ENCODE data around the gene MALAT1. TPM values are rescaled to one million over a fixed set of nuclear protein-coding genes. Genes with fewer than 3 reads are reported as not detected.

The MALAT1 gene
- total and polyA plus RNA-seq, 2 of the 13 experiments (the other 11 are each of a cell fraction or from before 2014, with no cell fraction given), result 143 to 1,237 TPM

- H4K20me1 ChIP-seq (ENCODE audit: insufficient read depth, low read length), result no peaks in the 10 kb centered on the region
- ChIA-PET CTCF (ENCODE audit: low intra/inter-chr PET ratio, low total read pairs) (no interaction called here), POLR2A (interaction anchor here (0.9 to 17.5 kb wide), 3 partner anchors 15 to 124 kb away, joined by 3 to 1590 read pairs (median 545); partner anchors contain the start of gene MALAT1)
- no peak for DNase-seq (ENCODE audit: low spot score)
- no peak for FAIRE-seq
- no peaks in the 10 kb centered on the region for H3K9me3 ChIP-seq (ENCODE audit: low read length)
- peaks cover 79% of the 10 kb centered on the region for H3K4me1 ChIP-seq (ENCODE audit: insufficient read depth, low read length)
- WGBS (ENCODE audit: low lambda C conversion rate), result 97% methylated on average over 2 of the region's 2 CpGs
- peaks cover 5% of the 10 kb centered on the region for H3K79me2 ChIP-seq (ENCODE audit: insufficient read depth, low read length)
- intact Hi-C loops (cut with micrococcal nuclease; ENCODE audit: unreplicated experiment), result no loop called here
- TF ChIP-seq ZNF430 (CRISPR knock-in tag; IDR thresholded peaks at IDR 0.05) (no peak), NCOA1 (CRISPR knock-in tag; IDR thresholded peaks at IDR 0.05) (no peak), PAXIP1 (CRISPR knock-in tag; conservative IDR thresholded peaks at IDR 0.05) (no peak), ATF5 (CRISPR knock-in tag; IDR thresholded peaks at IDR 0.05; ENCODE audit: low read depth) (no peak), ZNF337 (CRISPR knock-in tag; IDR thresholded peaks at IDR 0.05; ENCODE audit: borderline replicate concordance, low read depth) (no peak), HMG20A (CRISPR knock-in tag; IDR thresholded peaks at IDR 0.05; ENCODE audit: borderline replicate concordance) (no peak), CSRNP2 (CRISPR knock-in tag; conservative IDR thresholded peaks at IDR 0.05; ENCODE audit: low read depth) (no peak), MBD4 (IDR thresholded peaks at IDR 0.05; ENCODE audit: borderline replicate concordance, low read length) (no peak), GATA4 (IDR thresholded peaks at IDR 0.05; ENCODE audit: borderline replicate concordance, low read depth) (no peak), ARID4A (CRISPR knock-in tag; IDR thresholded peaks at IDR 0.05; ENCODE audit: borderline replicate concordance) (no peak), ZNF460 (CRISPR knock-in tag; IDR thresholded peaks at IDR 0.05; ENCODE audit: borderline replicate concordance) (no peak), HOXA3 (CRISPR knock-in tag; IDR thresholded peaks at IDR 0.05) (no peak)
- ATAC-seq, result no peak
- H3K4me3 ChIP-seq (replicated peaks in 1 of 3; ENCODE audit: insufficient read depth in 1 of 3, low read depth in 2 of 3, low read length in 3 of 3), result no peak overlapping the region
- no TSS peak for BruUV-seq (replicated peaks)
- H3K4me2 ChIP-seq (ENCODE audit: low read depth, low read length), result no peak overlapping the region
- no peak overlapping the region for H3K27ac ChIP-seq (ENCODE audit: extremely low read length, insufficient read depth, low read length)
- no peaks in the 10 kb centered on the region for H3K27me3 ChIP-seq (ENCODE audit: control insufficient read depth in 1 of 2, insufficient read depth in 2 of 2, low read length in 2 of 2)
- in situ Hi-C loops (cut with HindIII; ENCODE audit: extremely low pct_ligation_motif_present, low pct_unique_long_range_greater_than_20kb), result no loop called here
- H3K36me3 ChIP-seq (replicated peaks in 1 of 2; ENCODE audit: control insufficient read depth in 1 of 2, insufficient read depth in 2 of 2, low read length in 2 of 2), result no peaks in the 10 kb centered on the region
- H3K9ac ChIP-seq (ENCODE audit: insufficient read depth, low read depth, low read length), result no peak overlapping the region
- H2AFZ ChIP-seq (ENCODE audit: low read length), result no peak overlapping the region
These were observed 16.5 kb upstream of the MALAT1 start for GRCh38 chr11:65482306-65482850.

Data from HepG2 (cell line).